Measurements from ENCODE around the gene NEU4.

The NEU4 gene

GRCh38 chr2:241835611-241836010, 26.6 kb downstream of the NEU4 start:
- DNase-seq: no peak

GRCh38 chr2:241836292-241836691, 27.3 kb downstream of the NEU4 start:
- DNase-seq: no peak

- no peak for DNase-seq
These were observed 28.4 kb downstream of the NEU4 start for GRCh38 chr2:241837197-241837965.

GRCh38 chr2:241841181-241842066, 32.4 kb downstream of the NEU4 start:
- no peak for DNase-seq

GRCh38 chr2:241842067-241842415, 33.0 kb downstream of the NEU4 start:
- no peak for DNase-seq

- no peak for DNase-seq
These were observed 33.7 kb downstream of the NEU4 start for GRCh38 chr2:241842620-241843211.

GRCh38 chr2:241843321-241844065, 34.5 kb downstream of the NEU4 start:
- no peak for DNase-seq

GRCh38 chr2:241844066-241844728, 35.2 kb downstream of the NEU4 start:
- no peak for DNase-seq

- DNase-seq: no peak
These were observed 36.0 kb downstream of the NEU4 start for GRCh38 chr2:241844831-241845578.

GRCh38 chr2:241846406-241846805, 37.4 kb downstream of the NEU4 start:
- no peak for DNase-seq

GRCh38 chr2:241848761-241849615, 40.0 kb downstream of the NEU4 start:
- DNase-seq: no peak

GRCh38 chr2:241849616-241850543, 40.9 kb downstream of the NEU4 start:
- DNase-seq: no peak

GRCh38 chr2:241850544-241851324, 41.7 kb downstream of the NEU4 start:
- no peak for DNase-seq

- DNase-seq: no peak
These were observed 42.5 kb downstream of the NEU4 start for GRCh38 chr2:241851325-241852115.

- no peak for DNase-seq
These were observed 43.4 kb downstream of the NEU4 start for GRCh38 chr2:241852116-241852980.

GRCh38 chr2:241852981-241853631, 44.1 kb downstream of the NEU4 start:
- DNase-seq: no peak

Data from NCI-H187 (cell line).